HG03135 (cell line): ENCODE measurements around the gene MOSMO.
"Not testable (repeated sequence)": the region's sequence is repeated elsewhere in the genome, so short reads cannot be mapped to it uniquely, and the experiment has no call there.

Experiments used
- ATAC-seq: cut with Tn5 transposase; IDR thresholded peaks from one replicate; pipeline ENCODE4 v1.9.1; 2021; ENCODE audit warnings: mild to moderate bottlenecking, moderate library complexity; ENCODE audit not compliant: unreplicated experiment

The MOSMO gene

GRCh38 chr16:22034503-22034902, 26.6 kb downstream of the MOSMO start:
- ATAC-seq: no peak

GRCh38 chr16:22035153-22035552, 27.2 kb downstream of the MOSMO start:
- ATAC-seq: peak; percentile 44

- ATAC-seq: not testable (repeated sequence)
Observed at GRCh38 chr16:22043882-22044281, 36.0 kb downstream of the MOSMO start.

- ATAC-seq: not testable (repeated sequence)
Observed at GRCh38 chr16:22045888-22046287, 38.0 kb downstream of the MOSMO start.

GRCh38 chr16:22050963-22051362, 43.1 kb downstream of the MOSMO start:
- ATAC-seq: no peak

- ATAC-seq: no peak
Observed at GRCh38 chr16:22052980-22053379, 45.1 kb downstream of the MOSMO start.

GRCh38 chr16:22053921-22054341, 46.0 kb downstream of the MOSMO start:
- ATAC-seq: no peak

- ATAC-seq: no peak
Observed at GRCh38 chr16:22054847-22055590, 47.1 kb downstream of the MOSMO start.

- no peak for ATAC-seq
Observed at GRCh38 chr16:22055881-22056280, 48.0 kb downstream of the MOSMO start.

- no peak for ATAC-seq
Observed at GRCh38 chr16:22063888-22064467, 56.1 kb downstream of the MOSMO start.

GRCh38 chr16:22065252-22065651, 57.3 kb downstream of the MOSMO start:
- no peak for ATAC-seq

- no peak for ATAC-seq
Observed at GRCh38 chr16:22070361-22071330, 62.7 kb downstream of the MOSMO start.

- no peak for ATAC-seq
Observed at GRCh38 chr16:22071331-22071910, 63.5 kb downstream of the MOSMO start.

GRCh38 chr16:22073350-22073749, 65.4 kb downstream of the MOSMO start:
- ATAC-seq: no peak

- no peak for ATAC-seq
Observed at GRCh38 chr16:22075043-22075757, 67.3 kb downstream of the MOSMO start.

GRCh38 chr16:22075776-22076175, 67.9 kb downstream of the MOSMO start:
- ATAC-seq: no peak

GRCh38 chr16:22077700-22078313, 69.9 kb downstream of the MOSMO start:
- ATAC-seq: no peak

- ATAC-seq: no peak
Observed at GRCh38 chr16:22078656-22079055, 70.7 kb downstream of the MOSMO start.

- ATAC-seq: no peak
Observed at GRCh38 chr16:22081050-22081449, 73.1 kb downstream of the MOSMO start.

- no peak for ATAC-seq
Observed at GRCh38 chr16:22086440-22086839, 78.5 kb downstream of the MOSMO start.
